Caco-2 (cell line): ENCODE results near the gene NPLOC4. TPM values are rescaled to one million over a fixed set of nuclear protein-coding genes. Genes with fewer than 3 reads are reported as not detected.

Source experiments
- BruUV-seq: library from RNA; stranded (reverse); fragments of 400-500 nt; replicated peaks from 2 replicates; lab custom pipeline; 2021; lab: Mats Ljungman, UMichigan
- CTCF ChIA-PET: fragments of 300-600 bp; sonication (Branson Sonifier 250); formaldehyde crosslinking; loops from one replicate; lab custom pipeline; 2022; ENCODE audit warnings: antibody characterized with exemption; lab: Charles Lee
- POLR2A ChIA-PET: fragments of 300-600 bp; sonication (Branson Sonifier 250); formaldehyde crosslinking; loops from one replicate; lab custom pipeline; 2022; ENCODE audit warnings: antibody characterized with exemption; lab: Charles Lee
- DNase-seq, 2 experiments: peaks; one replicate each; pipeline versions ENCODE4 v3.0.0 to v3.0.0-alpha.2; 2020 to 2022
- H3K27me3 ChIP-seq: replicated peaks from 2 replicates; pipeline ENCODE4 v1.6.0; 2011; ENCODE audit warnings: low read length; ENCODE audit not compliant: control insufficient read depth, insufficient read depth
- H3K36me3 ChIP-seq: 2 replicates; pipeline ENCODE4 v1.5.1; 2011; ENCODE audit warnings: low read length; ENCODE audit not compliant: control insufficient read depth, insufficient read depth
- H3K4me1 ChIP-seq: fragments of 250-450 bp; sonication (Bioruptor Pico); 2 replicates; pipeline ENCODE4 v1.5.1; 2020; ENCODE audit warnings: mild to moderate bottlenecking
- H3K4me3 ChIP-seq: 2 replicates; pipeline ENCODE4 v1.5.1; 2011; ENCODE audit warnings: low read depth, mild to moderate bottlenecking, control low read depth, low read length
- H3K9me3 ChIP-seq: fragments of 250-450 bp; sonication (Bioruptor Pico); 2 replicates; pipeline ENCODE4 v1.5.1; 2020; ENCODE audit warnings: mild to moderate bottlenecking, moderate library complexity
- H3K27ac Mint-ChIP-seq: one replicate; pipeline ENCODE4 v1.8.0; 2022; ENCODE audit warnings: mixed read lengths; ENCODE audit not compliant: unreplicated experiment
- H3K27me3 Mint-ChIP-seq: one replicate; pipeline ENCODE4 v1.8.0; 2022; ENCODE audit warnings: mixed read lengths; ENCODE audit not compliant: insufficient read depth, unreplicated experiment
- H3K36me3 Mint-ChIP-seq: one replicate; pipeline ENCODE4 v1.8.0; 2022; ENCODE audit warnings: mild to moderate bottlenecking, mixed read lengths; ENCODE audit not compliant: insufficient read depth, unreplicated experiment
- H3K4me1 Mint-ChIP-seq: one replicate; pipeline ENCODE4 v1.8.0; 2022; ENCODE audit warnings: low read depth, mixed read lengths; ENCODE audit not compliant: unreplicated experiment
- H3K4me3 Mint-ChIP-seq: one replicate; pipeline ENCODE4 v1.8.0; 2022; ENCODE audit warnings: mild to moderate bottlenecking, moderate library complexity, mixed read lengths; ENCODE audit not compliant: unreplicated experiment
- H3K9me3 Mint-ChIP-seq: one replicate; pipeline ENCODE4 v1.8.0; 2022; ENCODE audit warnings: mixed read lengths; ENCODE audit not compliant: unreplicated experiment
- intact Hi-C: fragments of 100-400 bp; cut with micrococcal nuclease; formaldehyde crosslinking; loops from one replicate; pipeline ENCODE4 v1.10.0; 2022; ENCODE audit not compliant: unreplicated experiment
- total RNA-seq: library from RNA; stranded (reverse); gene quantifications from 2 replicates; pipeline ENCODE4 v1.2.3, GENCODE V29; 2022
- TF ChIP-seq, protein P1 (sequence below), 2 experiments: fragments of 200-600 bp in 1 of 2; IDR thresholded peaks; 1 replicate in 1 of 2; 2 replicates in 1 of 2; pipeline versions ENCODE4 v1.5.1 to v1.8.0; 2011 to 2022; ENCODE audit warnings: antibody characterized with exemption in 1 of 2, control low read depth in 1 of 2, inconsistent platforms in 1 of 2, low read depth in 1 of 2, low read length in 1 of 2, mild to moderate bottlenecking in 1 of 2, moderate library complexity in 1 of 2; ENCODE audit not compliant: insufficient read depth in 1 of 2, severe bottlenecking in 1 of 2, unreplicated experiment in 1 of 2

NPLOC4 gene
- total RNA-seq, 1 experiment from 2014 or later, result 139 TPM

GRCh38 chr17:81655378-81656117 lies 18.6 kb upstream of the NPLOC4 start:
- no peak overlapping the region for H3K27ac Mint-ChIP-seq
- intact Hi-C loops, result no loop called here
- CTCF ChIA-PET, result interaction anchor here (0.6 kb wide), 1 partner anchor 128 kb away, joined by 3 read pairs; no protein-coding TSS in a partner anchor
- no TSS peak for BruUV-seq
- no peak overlapping the region for H3K4me3 Mint-ChIP-seq
- TF ChIP-seq, protein P1, sequence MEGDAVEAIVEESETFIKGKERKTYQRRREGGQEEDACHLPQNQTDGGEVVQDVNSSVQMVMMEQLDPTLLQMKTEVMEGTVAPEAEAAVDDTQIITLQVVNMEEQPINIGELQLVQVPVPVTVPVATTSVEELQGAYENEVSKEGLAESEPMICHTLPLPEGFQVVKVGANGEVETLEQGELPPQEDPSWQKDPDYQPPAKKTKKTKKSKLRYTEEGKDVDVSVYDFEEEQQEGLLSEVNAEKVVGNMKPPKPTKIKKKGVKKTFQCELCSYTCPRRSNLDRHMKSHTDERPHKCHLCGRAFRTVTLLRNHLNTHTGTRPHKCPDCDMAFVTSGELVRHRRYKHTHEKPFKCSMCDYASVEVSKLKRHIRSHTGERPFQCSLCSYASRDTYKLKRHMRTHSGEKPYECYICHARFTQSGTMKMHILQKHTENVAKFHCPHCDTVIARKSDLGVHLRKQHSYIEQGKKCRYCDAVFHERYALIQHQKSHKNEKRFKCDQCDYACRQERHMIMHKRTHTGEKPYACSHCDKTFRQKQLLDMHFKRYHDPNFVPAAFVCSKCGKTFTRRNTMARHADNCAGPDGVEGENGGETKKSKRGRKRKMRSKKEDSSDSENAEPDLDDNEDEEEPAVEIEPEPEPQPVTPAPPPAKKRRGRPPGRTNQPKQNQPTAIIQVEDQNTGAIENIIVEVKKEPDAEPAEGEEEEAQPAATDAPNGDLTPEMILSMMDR (IDR thresholded peaks at IDR 0.05; ENCODE audit: insufficient read depth in 1 of 2, low read depth in 1 of 2, low read length in 1 of 2, severe bottlenecking in 1 of 2, unreplicated experiment in 1 of 2), result no peak
- no peaks in the 10 kb centered on the region for H3K36me3 Mint-ChIP-seq
- Histone ChIP-seq H3K9me3 (no peaks in the 10 kb centered on the region), H3K36me3 (no peaks in the 10 kb centered on the region), H3K27me3 (no peaks in the 10 kb centered on the region), H3K4me3 (no peak overlapping the region), H3K4me1 (peaks cover 13% of the 10 kb centered on the region)
- no peak for DNase-seq
- peaks cover 6% of the 10 kb centered on the region for H3K4me1 Mint-ChIP-seq
- POLR2A ChIA-PET, result interaction anchor here (1.3 kb wide), 1 partner anchor 11 kb away, joined by 4 read pairs; the partner anchor contains the start of gene CCDC137
- H3K27me3 Mint-ChIP-seq, result no peaks in the 10 kb centered on the region
- no peaks in the 10 kb centered on the region for H3K9me3 Mint-ChIP-seq

- Mint-ChIP-seq H3K27me3 (no peaks in the 10 kb centered on the region), H3K4me3 (no peak overlapping the region), H3K4me1 (peaks cover 6% of the 10 kb centered on the region), H3K36me3 (no peaks in the 10 kb centered on the region), H3K9me3 (no peaks in the 10 kb centered on the region), H3K27ac (no peak overlapping the region)
- peaks cover 10% of the 10 kb centered on the region for H3K9me3 ChIP-seq
- DNase-seq, result no peak
- TF ChIP-seq, protein P1 (IDR thresholded peaks at IDR 0.05; ENCODE audit: insufficient read depth in 1 of 2, low read depth in 1 of 2, low read length in 1 of 2, severe bottlenecking in 1 of 2, unreplicated experiment in 1 of 2), result no peak
- no TSS peak for BruUV-seq
- H3K36me3 ChIP-seq, result no peaks in the 10 kb centered on the region
- no peak overlapping the region for H3K4me3 ChIP-seq
- no peaks in the 10 kb centered on the region for H3K4me1 ChIP-seq
- ChIA-PET CTCF (no interaction called here), POLR2A (no interaction called here)
- no peaks in the 10 kb centered on the region for H3K27me3 ChIP-seq
- intact Hi-C loops, result no loop called here
Measured at GRCh38 chr17:81652906-81653771, 16.2 kb upstream of the NPLOC4 start.

DNA sequence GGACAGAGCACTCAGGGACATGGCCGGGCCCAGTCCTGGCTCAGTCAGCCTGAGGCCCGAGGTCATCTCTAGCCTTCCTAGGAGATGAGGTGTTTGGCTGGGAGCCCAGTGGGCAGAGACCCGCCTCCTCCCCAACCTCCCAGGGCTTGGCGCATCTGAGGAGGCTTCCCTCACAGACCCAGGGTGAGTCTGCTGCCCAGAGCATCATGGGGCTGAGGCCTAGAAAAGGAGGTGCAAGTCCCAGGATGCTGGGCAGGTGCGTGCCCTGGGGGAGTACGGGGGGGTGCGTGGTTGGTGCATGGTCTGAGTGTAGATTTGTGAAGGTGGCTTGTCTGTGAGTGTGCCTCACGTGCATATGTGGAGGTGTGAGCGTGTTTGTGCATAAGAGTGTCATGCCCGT lies 14.8 kb upstream of the NPLOC4 start:
- Mint-ChIP-seq H3K27ac (no peak overlapping the region), H3K4me1 (peaks cover 6% of the 10 kb centered on the region), H3K9me3 (no peaks in the 10 kb centered on the region), H3K27me3 (no peaks in the 10 kb centered on the region), H3K36me3 (no peaks in the 10 kb centered on the region), H3K4me3 (no peak overlapping the region)
- TF ChIP-seq, protein P1 (IDR thresholded peaks at IDR 0.05; ENCODE audit: insufficient read depth in 1 of 2, low read depth in 1 of 2, low read length in 1 of 2, severe bottlenecking in 1 of 2, unreplicated experiment in 1 of 2), result no peak
- Histone ChIP-seq H3K4me3 (no peak overlapping the region), H3K4me1 (no peaks in the 10 kb centered on the region), H3K36me3 (no peaks in the 10 kb centered on the region), H3K9me3 (peaks cover 10% of the 10 kb centered on the region), H3K27me3 (no peaks in the 10 kb centered on the region)
- intact Hi-C loops, result no loop called here
- CTCF ChIA-PET, result no interaction called here
- BruUV-seq, result no TSS peak
- DNase-seq, result no peak
- POLR2A ChIA-PET, result no interaction called here
